BLaER1 (cell line): ENCODE results near the gene KHNYN.
"Not testable (repeated sequence)": the region's sequence is repeated elsewhere in the genome, so short reads cannot be mapped to it uniquely, and the experiment has no call there.

ENCODE experiments used
- H3K27ac ChIP-seq: shearing (Covaris generic); formaldehyde crosslinking; 2 replicates; pipeline ENCODE4 v1.8.1; 2022
- H3K27me3 ChIP-seq: shearing (Covaris generic); formaldehyde crosslinking; 2 replicates; pipeline ENCODE4 v1.8.1; 2022
- H3K36me3 ChIP-seq: shearing (Covaris generic); formaldehyde crosslinking; 2 replicates; pipeline ENCODE4 v1.8.1; 2022
- H3K4me1 ChIP-seq: shearing (Covaris generic); formaldehyde crosslinking; 2 replicates; pipeline ENCODE4 v1.8.1; 2022
- H3K4me2 ChIP-seq: shearing (Covaris generic); formaldehyde crosslinking; 2 replicates; pipeline ENCODE4 v1.8.1; 2022
- H3K4me3 ChIP-seq: shearing (Covaris generic); formaldehyde crosslinking; 2 replicates; pipeline ENCODE4 v1.8.1; 2022
- H3K9ac ChIP-seq: shearing (Covaris generic); formaldehyde crosslinking; 2 replicates; pipeline ENCODE4 v1.8.1; 2022
- H3K9me3 ChIP-seq: shearing (Covaris generic); formaldehyde crosslinking; 2 replicates; pipeline ENCODE4 v1.8.1; 2022
- H4K20me1 ChIP-seq: shearing (Covaris generic); formaldehyde crosslinking; 2 replicates; pipeline ENCODE4 v1.8.1; 2022
- Cebpa-rat ChIP-seq: shearing (Covaris generic); IDR thresholded peaks from 2 replicates; pipeline ENCODE4 v1.8.1; 2022

Gene KHNYN

DNA sequence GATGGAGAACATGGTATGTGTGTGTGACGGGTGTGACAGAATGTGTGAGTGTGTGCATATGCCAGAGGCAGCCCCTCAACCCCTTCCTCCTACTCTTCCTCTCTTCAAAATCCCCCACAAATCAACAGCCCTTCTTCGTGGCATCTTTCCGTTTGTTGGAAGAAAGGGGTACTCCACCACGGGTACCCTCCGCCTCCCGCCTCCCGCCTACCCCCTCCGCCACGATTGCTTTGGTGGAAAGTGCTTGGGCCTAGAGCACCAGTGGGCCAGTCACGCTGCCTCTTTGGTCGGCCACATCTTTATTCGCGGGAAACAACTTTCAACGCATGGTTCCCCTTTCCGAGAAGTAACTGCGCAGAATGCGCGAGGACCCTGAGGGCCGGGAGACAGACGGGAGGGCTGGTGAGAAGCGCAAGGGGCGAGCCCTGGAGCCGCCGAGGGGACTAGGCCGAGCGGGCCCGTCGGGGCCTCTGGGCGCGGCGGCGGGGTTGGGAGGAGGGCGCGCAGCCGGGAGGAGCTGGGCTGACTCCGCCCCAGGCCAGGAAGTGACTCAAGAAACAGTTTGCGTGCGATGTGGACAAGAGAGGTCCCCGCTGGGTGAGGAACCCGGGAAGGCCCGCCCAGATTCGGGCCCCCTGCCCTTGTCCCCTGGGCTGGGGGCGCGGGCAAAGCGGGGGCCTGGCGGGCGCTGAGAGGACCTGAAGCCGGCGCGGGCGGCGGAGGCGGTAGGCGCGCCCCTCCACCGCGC lies at the start of gene KHNYN, which contains the start of gene CBLN3:
Gene KHNYN, plus strand, starts transcription at position 560 of the 748 bp plus-strand sequence. CDS start 777 bp downstream, outside the sequence.
Gene CBLN3, minus strand, starts transcription at position 274 of the 748 bp plus-strand sequence. CDS start 614 bp downstream, outside the sequence.
- Histone ChIP-seq H3K4me3 (peak within 1 kb of the TSS; percentile 87), H3K36me3 (peaks cover 24% of the 10 kb centered on the region), H3K4me1 (peaks cover 88% of the 10 kb centered on the region), H4K20me1 (peaks cover 21% of the 10 kb centered on the region), H3K27me3 (no peaks in the 10 kb centered on the region), H3K9ac (peak within 1 kb of the TSS; percentile 97), H3K9me3 (no peaks in the 10 kb centered on the region), H3K27ac (peak within 1 kb of the TSS; percentile 98), H3K4me2 (peak within 1 kb of the TSS; percentile 99)
- TF ChIP-seq Cebpa-rat, result no peak

DNA sequence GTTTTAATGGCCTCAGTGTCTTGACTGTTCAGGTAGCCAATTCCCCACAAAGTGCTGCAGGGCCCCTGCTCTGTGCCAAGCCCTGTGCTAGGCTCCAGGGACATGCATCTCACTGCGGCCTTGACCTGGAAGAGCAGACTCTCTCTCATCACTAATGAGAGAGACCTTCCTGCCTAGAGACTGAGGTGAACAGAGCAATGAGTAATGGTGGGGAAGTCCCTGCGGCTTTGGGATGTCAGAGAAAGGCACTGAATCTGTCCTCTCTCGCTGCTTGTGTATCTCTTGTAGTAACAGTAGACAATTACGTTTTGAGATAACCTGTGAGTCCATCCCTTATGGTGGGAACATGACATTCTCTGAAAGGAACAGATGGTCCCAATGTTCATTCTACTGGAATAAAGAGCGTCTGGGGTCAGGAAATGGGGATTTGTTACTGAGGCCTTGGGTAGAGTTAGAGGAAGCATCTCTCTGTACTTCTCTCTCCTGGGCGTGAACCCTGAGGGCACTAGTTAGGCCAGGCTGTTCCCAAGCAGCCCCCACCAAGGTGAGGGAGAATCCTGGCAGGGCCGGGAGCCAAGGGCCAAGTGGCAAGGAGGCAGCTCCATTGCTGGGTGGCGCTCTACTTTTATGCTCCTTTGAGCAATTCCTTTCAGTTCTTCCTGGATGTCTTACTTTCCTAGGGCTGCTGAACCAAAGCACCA lies 48.2 kb upstream of the KHNYN start:
- Histone ChIP-seq H4K20me1 (no peaks in the 10 kb centered on the region), H3K4me3 (no peak overlapping the region), H3K27ac (no peak overlapping the region), H3K4me1 (peaks cover 15% of the 10 kb centered on the region), H3K27me3 (no peaks in the 10 kb centered on the region), H3K9ac (no peak overlapping the region), H3K4me2 (no peak overlapping the region), H3K9me3 (no peaks in the 10 kb centered on the region), H3K36me3 (peaks cover 27% of the 10 kb centered on the region)
- no peak for TF ChIP-seq Cebpa-rat

DNA sequence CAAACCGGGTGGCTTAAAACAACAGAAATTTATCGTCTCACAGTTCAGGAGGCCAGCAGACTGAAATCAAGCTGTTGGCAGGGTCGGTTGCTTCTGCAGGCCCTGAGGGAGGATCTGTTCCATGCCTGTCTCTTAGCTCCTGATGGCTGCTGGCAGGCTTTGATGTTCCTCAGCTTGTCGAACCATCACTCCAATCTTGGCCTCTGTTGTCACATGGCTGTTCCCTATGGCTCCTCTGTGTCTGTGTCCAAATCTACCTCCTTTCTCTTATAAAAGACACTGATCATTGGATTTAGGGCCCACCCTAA lies 47.7 kb upstream of the KHNYN start:
- H3K36me3 ChIP-seq, result peaks cover 22% of the 10 kb centered on the region
- no peaks in the 10 kb centered on the region for H3K27me3 ChIP-seq
- H3K27ac ChIP-seq, result no peak overlapping the region
- no peaks in the 10 kb centered on the region for H3K9me3 ChIP-seq
- H3K4me1 ChIP-seq, result peaks cover 10% of the 10 kb centered on the region
- H3K4me2 ChIP-seq, result no peak overlapping the region
- TF ChIP-seq Cebpa-rat, result no peak
- H4K20me1 ChIP-seq, result no peaks in the 10 kb centered on the region
- no peak overlapping the region for H3K4me3 ChIP-seq
- no peak overlapping the region for H3K9ac ChIP-seq

DNA sequence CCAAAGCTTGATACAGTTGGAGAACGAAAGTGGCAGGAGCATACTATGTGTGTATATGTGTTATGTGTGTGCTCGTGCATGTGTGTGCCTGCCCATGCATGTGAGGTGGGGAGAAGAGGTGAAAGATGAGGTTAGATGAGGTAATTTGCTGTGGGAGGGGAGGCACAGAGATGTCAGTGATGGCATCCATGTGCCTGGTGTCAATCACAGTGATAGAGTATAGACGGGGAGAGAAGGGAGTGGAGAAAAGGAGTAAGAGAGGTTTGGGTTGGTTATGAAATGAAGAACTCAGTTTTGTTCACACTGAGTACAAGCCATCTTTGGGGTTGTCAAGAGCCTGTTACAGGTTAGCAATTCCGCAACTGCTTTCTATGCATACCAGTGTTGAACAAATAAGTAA lies 45.6 kb upstream of the KHNYN start:
- no peaks in the 10 kb centered on the region for H3K9me3 ChIP-seq
- H3K4me2 ChIP-seq, result no peak overlapping the region
- H3K27me3 ChIP-seq, result no peaks in the 10 kb centered on the region
- H3K27ac ChIP-seq, result no peak overlapping the region
- H3K36me3 ChIP-seq, result peaks cover under 1% of the 10 kb centered on the region; the same call in 1 of the 2 replicates
- H3K4me1 ChIP-seq, result no peaks in the 10 kb centered on the region
- H3K4me3 ChIP-seq, result no peak overlapping the region
- TF ChIP-seq Cebpa-rat, result no peak
- H3K9ac ChIP-seq, result no peak overlapping the region
- no peaks in the 10 kb centered on the region for H4K20me1 ChIP-seq

DNA sequence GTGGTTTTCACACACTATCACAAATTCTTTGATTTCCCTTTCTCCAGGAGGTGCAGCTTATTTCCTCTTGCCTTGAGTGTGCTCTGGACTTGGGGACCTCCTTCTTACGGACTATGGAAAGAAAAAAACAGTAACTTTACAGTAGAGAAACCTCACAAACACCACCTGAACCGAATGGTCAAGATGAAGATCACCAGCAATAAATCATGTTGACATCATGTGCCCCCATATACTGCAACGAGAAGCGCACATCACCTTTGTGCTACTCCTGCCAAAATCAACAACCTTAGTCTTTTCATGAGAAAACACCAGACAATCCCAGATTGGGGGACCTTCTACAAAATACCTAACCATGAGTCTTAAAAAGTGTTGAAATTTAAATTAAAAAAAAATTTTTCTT lies 44.2 kb upstream of the KHNYN start:
- no peaks in the 10 kb centered on the region for H3K27me3 ChIP-seq
- no peak overlapping the region for H3K27ac ChIP-seq
- no peaks in the 10 kb centered on the region for H4K20me1 ChIP-seq
- H3K4me2 ChIP-seq, result no peak overlapping the region
- no peaks in the 10 kb centered on the region for H3K36me3 ChIP-seq
- no peak for TF ChIP-seq Cebpa-rat
- H3K9ac ChIP-seq, result no peak overlapping the region
- H3K4me3 ChIP-seq, result no peak overlapping the region
- H3K9me3 ChIP-seq, result no peaks in the 10 kb centered on the region
- H3K4me1 ChIP-seq, result peaks cover 2% of the 10 kb centered on the region; the same call in 1 of the 2 replicates

DNA sequence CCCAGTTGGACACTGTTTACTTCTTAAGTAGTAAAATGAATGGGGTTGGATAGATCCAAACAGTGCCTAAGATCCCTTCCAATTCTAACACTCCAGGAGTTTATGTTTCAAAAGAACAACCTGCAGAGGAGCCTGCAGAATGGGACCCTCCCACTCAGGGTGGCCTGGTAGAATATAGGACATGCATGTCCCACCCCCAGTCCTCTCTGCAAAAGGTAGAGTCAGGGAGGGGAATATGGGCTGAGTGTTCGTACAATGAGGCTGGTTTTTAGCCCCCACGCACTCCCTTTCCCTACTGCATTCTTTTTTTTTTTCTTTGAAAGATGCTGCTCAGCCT lies 42.8 kb upstream of the KHNYN start:
- H3K4me1 ChIP-seq, result peaks cover 8% of the 10 kb centered on the region; the same call in 1 of the 2 replicates
- TF ChIP-seq Cebpa-rat, result no peak
- no peaks in the 10 kb centered on the region for H3K27me3 ChIP-seq

DNA sequence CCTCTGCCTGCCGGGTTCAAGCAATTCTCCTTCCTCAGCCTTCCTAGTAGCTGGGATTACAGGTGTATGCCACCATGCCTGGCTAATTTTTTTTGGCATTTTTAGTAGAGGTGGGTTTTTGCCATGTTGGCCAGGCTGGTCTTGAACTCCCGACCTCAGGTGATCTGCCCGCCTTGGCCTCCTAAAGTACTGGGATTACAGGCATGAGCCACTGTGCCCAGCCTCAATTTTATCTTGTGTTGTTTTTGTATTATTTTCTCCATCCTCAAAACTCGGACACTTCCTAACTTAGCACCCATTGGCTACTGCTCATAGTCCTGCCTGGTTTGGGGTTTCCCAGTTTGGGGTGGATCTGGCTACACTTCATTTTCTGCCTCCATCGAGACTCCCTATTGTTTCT lies 42.2 kb upstream of the KHNYN start:
- H3K4me2 ChIP-seq, H3K27ac ChIP-seq, H3K9ac ChIP-seq, H3K4me1 ChIP-seq, H3K9me3 ChIP-seq, H3K36me3 ChIP-seq, H3K27me3 ChIP-seq, H4K20me1 ChIP-seq, H3K4me3 ChIP-seq: not testable (repeated sequence)

More for the DNA sequence above, 42.8 kb upstream of the KHNYN start:
- Histone ChIP-seq H4K20me1 (no peaks in the 10 kb centered on the region), H3K9ac (no peak overlapping the region), H3K27ac (no peak overlapping the region), H3K9me3 (no peaks in the 10 kb centered on the region), H3K4me3 (no peak overlapping the region), H3K36me3 (no peaks in the 10 kb centered on the region), H3K4me2 (no peak overlapping the region)

DNA sequence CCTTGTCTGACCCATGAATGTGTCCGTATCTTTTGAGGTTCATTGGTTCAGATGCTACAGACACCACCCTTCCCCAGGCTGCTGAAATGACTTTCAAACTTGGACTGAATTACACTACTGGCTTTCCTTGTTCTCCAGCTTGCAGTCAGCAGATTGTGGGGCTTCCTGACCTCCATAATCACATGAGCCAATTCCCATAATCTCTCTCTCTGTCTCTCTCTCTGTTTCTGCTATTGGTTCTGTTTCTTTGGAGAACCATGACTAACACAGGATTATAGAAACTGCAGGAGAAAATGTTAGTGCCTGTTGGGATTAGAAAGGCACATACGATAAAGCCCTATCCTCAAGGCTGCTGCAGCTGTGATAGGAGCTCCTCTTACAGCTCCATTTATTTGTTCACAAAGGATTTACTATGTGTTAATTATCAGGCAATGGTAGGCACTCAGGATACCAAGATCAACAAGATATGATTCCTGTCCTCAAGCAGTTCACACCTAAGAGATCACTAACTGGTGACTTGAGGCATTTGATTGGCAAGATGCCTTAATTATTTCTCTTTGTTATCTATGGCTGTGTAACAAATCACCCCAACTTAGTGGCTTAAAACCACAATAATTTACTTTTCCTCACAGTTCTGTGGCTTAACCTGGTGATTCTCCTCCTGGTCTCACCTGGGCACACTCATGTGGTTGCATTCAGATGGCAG lies 41.1 kb upstream of the KHNYN start:
- Histone ChIP-seq H3K4me3 (no peak overlapping the region), H3K9ac (no peak overlapping the region), H3K27me3 (no peaks in the 10 kb centered on the region), H3K36me3 (no peaks in the 10 kb centered on the region), H3K27ac (no peak overlapping the region), H4K20me1 (no peaks in the 10 kb centered on the region), H3K4me1 (peaks cover 8% of the 10 kb centered on the region; the same call in 1 of the 2 replicates), H3K4me2 (no peak overlapping the region), H3K9me3 (no peaks in the 10 kb centered on the region)
- TF ChIP-seq Cebpa-rat, result no peak

DNA sequence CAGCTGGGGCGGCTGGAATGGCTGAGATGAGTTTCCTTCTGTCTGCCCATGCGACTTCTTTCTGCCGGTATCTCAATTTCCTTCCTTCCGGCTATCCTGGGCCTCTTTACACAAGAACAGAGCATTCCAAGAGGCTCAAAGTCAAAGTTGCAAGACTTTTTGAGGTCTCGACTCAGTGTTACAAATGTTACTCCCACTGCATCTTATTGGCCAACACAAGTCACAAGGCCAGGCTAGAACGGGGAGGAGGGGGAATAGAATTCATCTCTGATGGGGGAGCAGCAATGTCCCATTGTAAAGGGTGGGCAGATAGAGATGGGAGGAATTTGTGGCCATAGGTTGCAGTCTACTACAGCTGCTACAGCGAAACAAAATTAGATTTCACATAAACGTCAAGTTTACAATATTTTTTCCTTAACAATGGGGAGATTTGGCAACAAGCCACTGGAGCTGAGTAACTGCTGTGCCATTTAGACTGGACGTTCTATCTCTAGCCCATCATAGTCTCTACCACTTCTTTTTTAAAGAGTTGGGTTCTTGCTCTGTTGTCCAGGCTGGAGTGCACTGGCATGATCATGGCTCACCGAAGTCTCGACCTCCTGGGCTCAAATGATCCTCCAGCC lies 40.4 kb upstream of the KHNYN start:
- TF ChIP-seq Cebpa-rat, result no peak
- no peak overlapping the region for H3K4me3 ChIP-seq
- no peaks in the 10 kb centered on the region for H4K20me1 ChIP-seq
- H3K4me2 ChIP-seq, result no peak overlapping the region
- no peaks in the 10 kb centered on the region for H3K36me3 ChIP-seq
- H3K4me1 ChIP-seq, result peaks cover 8% of the 10 kb centered on the region; the same call in 1 of the 2 replicates
- no peaks in the 10 kb centered on the region for H3K9me3 ChIP-seq
- no peaks in the 10 kb centered on the region for H3K27me3 ChIP-seq
- H3K27ac ChIP-seq, result no peak overlapping the region
- no peak overlapping the region for H3K9ac ChIP-seq
